Lower leg skin (tissue), 4 donors: ENCODE data around the gene CFAP74. TPM values are rescaled to one million over a fixed set of nuclear protein-coding genes. Genes with fewer than 3 reads are reported as not detected.

Experiments
- DNase-seq, 2 donors: peaks; one replicate each; pipeline ENCODE4 v3.0.0-alpha.2; 2019; ENCODE audit warnings: low spot score in 2 of 2
- H3K4me3 ChIP-seq: fragments of 200-600 bp; sonication (generic); 2 replicates; pipeline ENCODE4 v1.5.1; 2017; ENCODE audit warnings: mild to moderate bottlenecking, low read depth; ENCODE audit not compliant: poor library complexity, severe bottlenecking
- CTCF ChIP-seq, 3 donors: fragments of 450-650 bp; IDR thresholded peaks; one replicate each; pipeline ENCODE4 v1.5.1; 2016; ENCODE audit warnings: antibody characterized with exemption in 3 of 3, mild to moderate bottlenecking in 3 of 3, moderate library complexity in 2 of 3
- POLR2A ChIP-seq, 2 donors: fragments of 450-650 bp; IDR thresholded peaks; one replicate each; pipeline ENCODE4 v1.6.1; 2016 to 2017; ENCODE audit warnings: antibody characterized with exemption in 2 of 2, mild to moderate bottlenecking in 1 of 2, moderate library complexity in 1 of 2
- WGBS, 2 donors: methylation state at CpG; one replicate each; pipeline ENCODE4 v1.1.5; 2018; 5-methylcytosine and 5-hydroxymethylcytosine counted together
- intact Hi-C: fragments of 100-400 bp; cut with DNase I; formaldehyde crosslinking; loops from one replicate; pipeline ENCODE4 v1.15.0; 2023; ENCODE audit warnings: low total_unique reads
- total RNA-seq, 4 donors: library from RNA; depleted of rRNA; stranded (reverse); fragments of >200 nt; gene quantifications; one replicate each; pipeline ENCODE4 v1.1.0, GENCODE V29; 2016

Gene CFAP74
- total RNA-seq, 4 donors from 2014 or later: 0.10 TPM; not detected in 3

- WGBS, 2 donors: 57 to 62% methylated on average over 13 of the region's 13 CpGs
- TF ChIP-seq CTCF (IDR thresholded peaks at IDR 0.05): no peak
- TF ChIP-seq POLR2A (IDR thresholded peaks at IDR 0.05): no peak
- H3K4me3 ChIP-seq: no peak overlapping the region
- intact Hi-C loops: no loop called here
- DNase-seq: no peak
These were observed 122.8 kb downstream of the CFAP74 start for GRCh38 chr1:1880617-1881312.

- DNase-seq: no peak
- 93 to 98% methylated on average over 5 of the region's 5 CpGs for WGBS, 2 donors
- intact Hi-C loops: no loop called here
- TF ChIP-seq POLR2A (IDR thresholded peaks at IDR 0.05) (no peak), CTCF (IDR thresholded peaks at IDR 0.05) (no peak)
- no peak overlapping the region for H3K4me3 ChIP-seq
These were observed 123.6 kb downstream of the CFAP74 start for GRCh38 chr1:1879942-1880341.

- WGBS, 2 donors: 79 to 88% methylated on average over 5 of the region's 5 CpGs
- DNase-seq: no peak
- intact Hi-C loops: no loop called here
- TF ChIP-seq CTCF (IDR thresholded peaks at IDR 0.05) (no peak), POLR2A (IDR thresholded peaks at IDR 0.05) (no peak)
- no peak overlapping the region for H3K4me3 ChIP-seq
These were observed 125.6 kb downstream of the CFAP74 start for GRCh38 chr1:1877865-1878436.

- no peak for DNase-seq
- 77 to 78% methylated on average over 11 of the region's 11 CpGs for WGBS, 2 donors
- no peak overlapping the region for H3K4me3 ChIP-seq
- intact Hi-C loops: no loop called here
- no peak for TF ChIP-seq CTCF (IDR thresholded peaks at IDR 0.05)
These were observed 127.2 kb downstream of the CFAP74 start for GRCh38 chr1:1876335-1876930.

- H3K4me3 ChIP-seq: no peak overlapping the region
- intact Hi-C loops: no loop called here
- WGBS, 2 donors: 70 to 81% methylated on average over 1 of the region's 1 CpG
- TF ChIP-seq POLR2A (IDR thresholded peaks at IDR 0.05) (no peak), CTCF (IDR thresholded peaks at IDR 0.05) (no peak)
- no peak for DNase-seq
These were observed 127.7 kb downstream of the CFAP74 start for GRCh38 chr1:1875932-1876331.
